Activated CD4-positive, alpha-beta T cell treated with anti-CD3 and anti-CD28 coated beads for 4 hours (primary cell): ENCODE data around the gene CTAG2.
"Not testable (repeated sequence)": the region's sequence is repeated elsewhere in the genome, so short reads cannot be mapped to it uniquely, and the experiment has no call there.

Experiments
- DNase-seq, 2 donors: peaks; one replicate each; pipeline ENCODE4 v3.0.0-alpha.2; 2020

CTAG2 gene

DNA sequence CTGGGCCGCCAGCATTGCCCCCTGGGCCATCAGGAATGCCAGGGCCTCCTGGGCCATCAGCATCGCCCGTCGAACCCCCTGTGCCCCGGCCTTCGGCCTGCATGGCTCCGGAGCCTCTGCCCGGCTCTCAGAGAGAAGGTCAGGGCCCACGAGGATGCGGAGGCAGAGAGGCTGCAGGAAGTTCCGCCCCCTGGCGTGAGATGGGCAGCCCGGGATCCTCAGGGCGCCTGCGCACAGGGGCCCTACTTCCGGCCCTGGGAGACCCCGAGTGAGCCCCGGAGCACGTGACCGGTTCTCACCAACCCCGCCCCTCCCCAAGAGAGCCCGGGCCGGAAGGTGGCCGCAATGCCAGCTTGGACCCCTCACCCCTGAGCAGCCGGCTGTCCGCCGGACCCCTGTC, at the start of gene CTAG2:
Gene CTAG2, minus strand, starts transcription at position 167 of the 400 bp plus-strand sequence. Its CDS starts 64 bp downstream, at position 103.
- not testable (repeated sequence) for DNase-seq

DNA sequence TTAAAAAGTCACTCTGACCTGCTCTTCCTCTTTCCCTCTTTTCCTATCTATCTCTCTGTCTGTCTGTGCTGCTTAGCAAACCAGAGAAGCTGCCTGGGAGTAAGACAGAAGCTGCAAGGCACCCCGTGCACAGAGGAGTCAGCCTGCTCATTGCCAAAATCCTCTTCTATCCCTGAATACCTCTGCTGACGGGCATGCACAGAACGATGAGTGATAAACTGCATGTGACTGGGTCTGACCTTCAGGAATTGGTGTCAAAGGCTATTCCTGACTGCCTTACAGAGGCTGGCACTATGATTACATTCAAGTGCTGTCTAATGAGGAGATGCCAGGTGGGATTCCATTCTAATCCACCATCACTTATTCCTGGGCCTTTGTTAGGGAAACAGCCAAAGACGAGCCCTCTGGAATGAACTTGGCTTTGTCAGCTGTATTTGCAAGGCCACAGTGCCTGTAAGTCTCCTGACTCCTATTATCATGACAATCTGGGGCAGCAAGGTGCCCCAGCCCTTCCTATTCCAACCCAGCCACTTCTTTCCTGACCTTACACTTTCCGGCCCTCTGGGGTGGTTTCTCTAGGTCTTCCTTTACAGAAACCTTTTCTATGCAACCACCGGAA, 45.4 kb upstream of the CTAG2 start:
- DNase-seq = no peak

DNA sequence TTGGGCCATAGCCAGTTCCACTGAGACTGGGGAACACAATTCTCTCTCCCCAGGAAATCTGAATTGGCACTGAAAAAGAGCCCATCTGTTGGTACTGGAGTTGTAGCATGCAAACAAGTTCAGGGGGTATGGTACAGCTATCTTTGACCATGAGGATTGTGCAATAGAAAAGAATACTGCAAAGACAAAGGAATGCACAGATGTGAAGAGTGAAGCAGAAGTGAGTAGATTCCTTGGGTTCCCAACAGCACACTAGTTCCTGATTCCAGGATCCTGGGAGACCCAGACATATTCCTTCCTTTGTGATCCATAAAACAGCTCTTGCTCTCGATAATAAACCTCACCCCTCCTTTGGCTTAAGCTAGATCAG, 43.3 kb upstream of the CTAG2 start:
- no peak for DNase-seq

DNA sequence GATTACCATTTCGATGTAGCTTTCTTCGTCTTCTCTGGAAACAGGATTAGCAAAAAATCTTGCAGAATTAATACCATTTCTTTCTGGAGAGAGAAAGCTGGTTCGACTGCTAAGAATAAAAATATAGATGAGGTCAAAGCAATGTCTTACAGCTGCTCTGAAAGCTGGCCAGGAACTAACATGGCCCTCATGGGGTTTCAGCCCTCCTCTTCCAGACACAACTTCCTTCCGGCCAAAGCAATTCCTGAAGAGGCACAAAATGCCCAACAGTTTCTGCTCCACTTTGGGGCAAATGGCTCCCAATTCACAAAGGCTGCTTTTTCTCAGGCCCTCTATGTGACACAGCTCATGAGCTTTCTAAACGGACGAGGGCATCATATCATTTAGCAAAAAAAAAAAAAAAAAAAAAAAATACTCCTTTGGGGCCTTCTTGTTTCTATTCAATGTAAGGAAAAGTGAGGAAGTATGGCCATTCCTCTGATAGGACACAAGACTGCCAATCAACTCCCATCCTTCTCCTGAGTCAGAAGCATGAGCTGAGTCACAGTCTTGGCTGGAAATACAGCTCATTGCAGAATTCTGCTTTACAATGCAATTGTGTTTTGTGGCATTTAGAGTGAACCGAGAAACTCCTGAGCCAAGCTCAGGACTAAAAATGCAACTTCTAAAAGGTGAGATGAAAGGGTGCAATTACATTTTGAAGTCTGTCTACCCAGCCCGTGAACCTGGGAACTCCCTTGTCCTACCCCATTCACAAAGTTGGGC, 42.7 kb upstream of the CTAG2 start:
- DNase-seq = no peak

DNA sequence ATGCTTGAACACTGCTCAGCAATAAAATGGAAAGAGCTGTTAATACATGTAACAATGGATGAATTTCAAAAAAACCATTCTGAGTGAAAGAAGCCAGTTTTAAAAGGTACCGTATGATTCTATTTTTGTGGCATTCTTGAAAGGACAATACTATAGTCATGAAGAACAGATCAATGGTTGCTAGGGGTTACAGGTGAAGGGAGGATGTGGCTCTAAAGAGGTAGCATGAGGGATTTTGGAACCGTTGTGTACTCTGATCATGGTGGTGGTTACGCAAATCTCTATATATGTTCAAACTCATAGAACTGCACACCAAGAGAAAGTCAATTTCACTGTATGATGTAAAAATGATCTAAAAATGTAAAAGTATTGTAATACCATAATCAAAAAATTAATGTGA, 40.0 kb upstream of the CTAG2 start:
- no peak for DNase-seq

DNA sequence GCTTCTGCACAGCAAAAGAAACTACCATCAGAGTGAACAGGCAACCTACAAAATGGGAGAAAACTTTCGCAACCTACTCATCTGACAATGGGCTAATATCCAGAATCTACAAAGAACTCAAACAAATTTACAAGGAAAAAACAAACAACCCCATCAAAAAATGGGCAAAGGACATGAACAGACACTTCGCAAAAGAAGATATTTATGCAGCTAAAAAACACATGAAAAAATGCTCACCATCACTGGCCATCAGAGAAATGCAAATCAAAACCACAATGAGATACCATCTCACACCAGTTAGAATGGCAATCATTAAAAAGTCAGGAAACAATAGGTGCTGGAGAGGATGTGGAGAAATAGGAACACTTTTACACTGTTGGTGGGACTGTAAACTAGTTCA, 37.1 kb upstream of the CTAG2 start:
- DNase-seq = not testable (repeated sequence)

DNA sequence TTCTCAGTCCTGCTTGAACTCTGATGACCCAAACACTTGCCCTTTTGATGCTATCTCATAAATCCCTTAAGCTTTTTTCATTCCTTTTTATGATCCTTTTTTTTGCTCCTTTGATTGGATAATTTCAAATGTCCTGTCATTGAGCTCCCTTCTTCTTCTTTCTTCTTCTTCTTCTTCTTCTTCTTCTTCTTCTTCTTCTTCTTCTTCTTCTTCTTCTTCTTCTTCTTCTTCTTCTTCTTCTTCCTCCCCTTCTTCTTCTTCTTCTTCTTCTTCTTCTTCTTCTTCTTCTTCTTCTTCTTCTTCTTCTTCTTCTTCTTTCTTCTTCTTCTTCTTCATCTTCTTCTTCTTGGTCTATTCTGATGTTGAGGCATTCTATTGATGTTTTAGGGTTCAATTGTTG, 18.7 kb upstream of the CTAG2 start:
- not testable (repeated sequence) for DNase-seq

DNA sequence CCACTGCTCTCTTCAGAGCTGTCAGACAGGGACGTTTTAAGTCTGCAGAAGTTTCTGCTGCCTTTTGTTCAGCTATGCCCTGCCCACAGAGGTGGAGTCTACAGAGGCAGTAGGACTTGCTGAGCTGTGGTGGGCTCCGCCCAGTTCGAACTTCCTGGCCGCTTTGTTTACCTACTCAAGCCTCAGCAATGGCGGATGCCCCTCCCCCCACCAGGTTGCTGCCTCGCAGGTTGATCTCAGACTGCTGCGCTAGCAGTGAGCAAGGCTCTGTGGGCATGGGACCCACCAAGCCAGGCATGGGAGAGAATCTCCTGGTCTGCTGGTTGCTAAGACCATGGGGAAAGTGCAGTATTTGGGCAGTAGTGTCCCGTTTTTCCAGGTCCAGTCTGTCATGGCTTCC, 17.5 kb upstream of the CTAG2 start:
- not testable (repeated sequence) for DNase-seq

DNA sequence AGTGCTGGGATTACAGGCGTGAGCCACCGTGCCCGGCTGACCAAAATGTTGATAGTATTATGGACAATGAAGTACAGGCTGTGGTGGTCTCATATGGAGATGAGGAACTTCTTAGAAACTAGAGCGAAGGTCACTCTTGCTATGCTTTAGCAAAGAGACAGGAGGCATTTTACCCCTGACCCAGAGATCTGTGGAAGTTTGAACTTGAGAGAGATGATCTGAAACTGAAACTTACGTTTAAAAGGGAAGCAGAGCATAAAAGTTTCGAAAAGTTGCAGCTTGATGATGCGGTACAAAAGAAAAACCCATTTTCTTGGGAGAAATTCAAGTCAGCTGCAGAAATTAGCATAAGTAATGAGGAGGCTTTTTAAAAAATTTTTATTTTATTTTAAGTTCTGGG, 8.5 kb upstream of the CTAG2 start:
- no peak for DNase-seq

DNA sequence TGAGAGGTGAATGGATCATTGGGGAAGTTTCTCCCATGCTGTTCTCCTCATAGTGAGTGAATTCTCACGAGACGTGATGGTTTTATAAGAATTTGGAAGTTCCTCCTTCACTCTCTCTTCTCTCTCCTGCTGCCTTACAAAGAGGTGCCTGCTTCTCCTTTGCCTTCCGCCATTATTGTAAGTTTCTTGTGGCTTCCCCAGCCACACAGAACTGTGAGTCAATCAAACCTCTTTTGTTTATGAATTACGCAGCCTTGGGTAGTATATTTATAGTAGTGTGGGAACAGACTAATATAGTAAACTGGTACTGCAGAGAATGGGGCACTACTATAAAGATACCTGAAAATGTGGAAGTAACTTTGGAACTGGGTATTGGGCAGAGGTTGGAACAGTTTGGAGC, 7.8 kb upstream of the CTAG2 start:
- no peak for DNase-seq

DNA sequence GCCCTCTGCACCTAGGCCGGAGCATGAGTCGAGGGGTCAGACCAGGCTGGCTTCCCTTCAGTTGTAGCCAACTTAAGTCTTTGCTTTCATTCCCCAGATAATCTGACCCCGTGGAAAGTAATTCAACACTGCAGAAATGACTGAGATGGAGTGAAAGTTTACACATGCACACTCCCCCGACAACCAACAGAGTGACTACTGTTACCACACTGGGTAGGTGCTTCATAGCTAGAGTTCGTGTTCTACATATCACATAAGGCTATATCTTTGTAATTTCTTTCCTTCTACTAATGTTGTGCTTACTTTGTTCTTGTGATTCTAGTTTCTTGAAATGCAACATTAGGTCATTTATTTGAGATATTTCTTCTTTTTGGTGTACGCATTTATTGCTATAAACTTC, 7.2 kb upstream of the CTAG2 start:
- no peak for DNase-seq

DNA sequence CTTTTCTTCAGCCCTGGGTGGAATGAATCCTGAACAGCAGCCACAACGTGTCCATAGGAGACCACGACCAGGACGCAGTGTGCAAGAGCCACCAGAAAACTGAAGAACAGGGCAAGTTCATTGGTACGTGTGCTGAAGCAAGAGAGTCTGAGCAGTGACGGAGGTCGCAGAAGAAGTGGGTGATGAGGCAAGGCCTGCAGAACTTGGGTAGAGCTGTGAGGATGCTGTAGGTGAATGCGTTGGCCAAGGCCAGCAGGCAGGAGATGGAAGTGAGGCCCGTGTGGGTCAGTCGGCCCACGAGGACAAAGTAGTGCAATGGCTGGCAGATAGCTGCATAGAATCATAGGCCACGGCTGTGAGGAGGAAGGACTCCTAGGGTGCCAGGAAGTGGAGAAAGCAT, 5.6 kb upstream of the CTAG2 start:
- no peak for DNase-seq

DNA sequence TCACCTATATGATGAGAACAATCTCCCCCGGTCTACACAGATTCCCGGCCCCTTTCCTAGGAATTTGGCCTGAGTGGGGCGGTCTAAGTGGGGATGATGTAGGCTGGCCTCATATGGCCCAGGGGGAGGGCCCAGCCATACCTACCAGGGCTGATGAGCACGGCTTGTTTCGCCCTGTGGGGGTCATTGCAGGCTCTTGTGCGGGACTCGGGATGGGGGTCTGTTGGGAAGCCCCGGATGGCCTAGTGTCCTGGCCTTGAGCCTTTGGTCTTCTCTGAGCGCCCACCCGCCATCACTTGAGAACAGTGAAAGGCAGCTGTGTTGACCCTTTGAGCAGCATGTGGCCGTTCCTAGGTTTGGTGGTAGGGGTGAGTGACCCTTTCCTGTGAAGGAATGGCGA, 4.8 kb upstream of the CTAG2 start:
- DNase-seq = no peak

DNA sequence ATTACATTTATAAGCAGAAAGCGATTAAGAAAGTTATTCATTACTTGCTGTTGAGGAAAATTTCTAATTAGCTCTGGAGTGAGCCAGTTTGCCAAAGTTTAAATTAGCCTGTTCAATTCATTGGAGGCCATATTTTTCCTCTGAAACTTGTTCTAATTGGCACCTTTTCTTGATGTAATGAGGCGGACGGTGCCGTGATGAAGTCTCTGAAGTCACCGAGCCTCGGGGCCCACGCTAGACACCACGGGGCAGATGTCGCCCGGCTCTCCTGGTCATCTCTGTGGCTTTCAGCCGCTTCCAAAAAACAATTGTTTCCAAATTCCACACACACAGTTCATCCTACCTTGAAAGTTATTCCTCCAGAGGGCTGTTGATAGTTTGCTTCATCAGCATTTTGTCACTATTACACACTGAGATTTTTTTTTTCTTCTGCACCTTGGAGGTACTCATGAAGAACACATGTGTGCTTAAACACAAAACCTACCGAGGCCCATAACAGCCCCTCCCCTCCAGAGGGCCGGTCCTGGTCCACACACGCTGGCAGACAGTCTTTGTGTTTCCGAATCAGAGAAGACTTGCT, 3.9 kb upstream of the CTAG2 start:
- no peak for DNase-seq

DNA sequence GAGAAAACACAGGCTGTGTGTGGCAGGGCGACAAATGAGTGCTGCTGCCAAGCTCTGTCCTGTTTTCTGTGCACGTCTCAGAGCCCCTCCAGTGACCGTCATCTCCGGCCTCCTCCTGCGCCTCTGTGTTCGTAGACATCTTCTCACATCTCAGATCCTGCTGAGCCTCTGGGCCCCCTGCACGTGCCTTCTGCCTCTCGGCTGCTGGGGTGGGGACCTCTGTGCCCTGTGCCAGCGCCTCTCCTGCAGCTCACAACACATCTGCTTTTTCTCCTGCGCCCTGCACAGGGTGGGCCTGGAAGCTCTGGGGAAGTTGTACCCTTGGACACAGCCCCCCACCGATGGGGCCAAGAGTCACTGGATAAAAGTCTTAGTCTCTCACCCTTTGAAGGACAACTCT, 2.4 kb upstream of the CTAG2 start:
- no peak for DNase-seq

DNA sequence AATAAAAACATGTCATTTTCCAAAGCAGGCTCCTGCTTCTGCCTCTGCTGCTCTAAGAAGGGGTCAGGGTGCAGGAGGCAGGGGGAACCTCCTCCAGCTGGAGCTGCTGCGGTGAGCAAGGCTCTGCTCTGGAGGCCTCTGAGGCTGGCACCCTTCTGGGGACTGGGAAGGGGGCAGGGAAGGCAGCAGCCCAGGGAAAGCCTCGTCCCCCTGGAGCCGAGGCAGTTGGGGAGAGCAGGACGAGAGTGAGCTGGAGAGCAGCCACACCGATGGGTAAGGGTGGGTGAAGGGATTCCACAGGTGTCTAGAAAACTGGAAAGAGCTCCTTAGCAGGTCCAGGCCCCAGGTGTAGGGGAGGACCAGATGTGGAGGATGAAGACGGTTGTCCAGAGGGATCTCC, 2.0 kb upstream of the CTAG2 start:
- no peak for DNase-seq

DNA sequence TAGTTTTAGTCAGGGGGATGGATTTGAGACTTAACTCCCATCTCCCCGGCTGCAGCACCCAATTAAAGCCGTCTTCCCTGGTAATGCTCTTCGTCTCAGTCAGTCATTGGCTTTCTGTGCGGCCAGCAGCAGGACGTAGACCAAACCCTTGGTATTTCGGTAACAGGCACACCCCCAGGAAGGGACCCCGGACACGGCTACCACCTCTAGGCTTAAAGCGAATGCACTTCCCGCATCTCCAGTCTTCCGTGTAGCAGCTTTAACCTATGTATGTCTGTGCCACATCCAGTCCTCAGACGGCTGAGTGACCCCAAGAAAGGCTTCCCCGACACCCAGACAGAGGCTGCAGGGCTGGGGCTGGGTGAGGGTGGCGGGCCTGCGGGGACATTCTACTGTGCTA, 1.5 kb upstream of the CTAG2 start:
- DNase-seq = no peak

DNA sequence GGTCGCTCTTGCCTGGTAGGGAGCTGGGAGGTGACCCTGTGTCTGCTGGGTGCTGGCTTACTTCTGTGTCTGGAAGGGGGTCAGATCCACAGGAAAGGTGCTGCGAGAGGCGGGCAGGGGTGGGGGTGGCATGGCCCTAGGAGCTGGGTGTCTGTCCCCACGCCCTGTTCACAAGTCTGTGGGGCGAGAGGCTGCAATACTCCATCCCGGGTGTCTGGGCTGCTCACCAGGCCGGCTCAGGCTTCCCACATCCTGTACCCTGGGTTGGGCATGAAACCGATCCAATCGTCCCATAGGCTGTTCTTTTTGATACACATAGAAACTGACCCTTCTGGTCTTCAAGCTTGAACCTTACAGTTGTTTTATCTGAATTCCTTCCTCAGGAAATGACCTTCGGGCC, 993 bp upstream of the CTAG2 start:
- no peak for DNase-seq

DNA sequence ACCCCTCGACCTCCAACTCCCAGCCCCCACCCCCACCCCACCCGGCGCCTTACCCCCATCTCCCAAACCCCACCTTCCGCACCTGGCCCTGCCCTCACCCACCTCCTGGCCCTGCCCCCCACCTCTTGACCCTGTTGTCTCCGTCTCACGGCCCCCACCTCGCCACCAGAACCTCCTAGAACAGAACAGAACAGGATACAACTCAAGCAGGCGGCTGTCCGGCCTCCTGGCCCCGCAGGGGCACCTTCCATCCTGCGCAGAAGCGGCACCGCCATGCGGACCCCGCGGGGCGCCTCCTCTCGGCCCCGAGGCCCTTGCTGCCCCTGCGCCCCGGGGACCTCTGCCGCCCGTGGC, 354 bp downstream of the CTAG2 start:
- DNase-seq = no peak

DNA sequence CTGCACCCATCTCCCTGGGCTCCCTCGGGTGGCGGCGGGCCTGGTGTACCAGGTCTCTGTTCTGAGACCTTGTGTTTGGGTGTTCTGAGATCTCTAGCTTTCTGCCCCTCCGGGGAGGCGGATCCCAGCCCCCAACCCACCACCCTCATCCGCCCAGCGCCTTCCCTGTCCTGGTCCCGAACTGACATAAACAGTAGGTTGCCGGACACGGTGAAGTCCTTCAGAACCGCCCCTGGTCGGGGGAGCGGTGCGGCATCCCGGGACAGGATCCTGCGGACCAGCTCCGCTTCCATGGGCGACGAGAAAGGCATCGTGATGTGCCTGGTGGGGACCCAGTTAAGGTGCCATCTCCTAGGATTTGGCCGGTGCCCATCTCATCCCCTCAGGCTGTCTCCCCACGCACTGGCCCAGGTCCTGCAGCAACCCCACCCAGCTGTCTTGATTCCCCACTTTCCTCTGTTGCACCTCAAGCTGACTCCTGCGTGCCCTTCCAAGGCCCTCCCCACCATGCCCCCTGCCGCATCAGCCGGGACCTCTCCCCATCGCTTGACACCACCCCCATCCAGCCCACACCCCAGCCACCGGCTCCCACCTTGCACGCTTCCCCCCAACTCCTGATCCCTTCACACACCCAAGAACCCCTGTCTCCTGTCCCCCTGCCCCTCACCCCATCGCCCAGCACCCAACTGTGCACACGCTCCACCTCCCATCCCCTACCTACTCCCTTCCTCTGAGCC, 900 bp downstream of the CTAG2 start:
- no peak for DNase-seq

DNA sequence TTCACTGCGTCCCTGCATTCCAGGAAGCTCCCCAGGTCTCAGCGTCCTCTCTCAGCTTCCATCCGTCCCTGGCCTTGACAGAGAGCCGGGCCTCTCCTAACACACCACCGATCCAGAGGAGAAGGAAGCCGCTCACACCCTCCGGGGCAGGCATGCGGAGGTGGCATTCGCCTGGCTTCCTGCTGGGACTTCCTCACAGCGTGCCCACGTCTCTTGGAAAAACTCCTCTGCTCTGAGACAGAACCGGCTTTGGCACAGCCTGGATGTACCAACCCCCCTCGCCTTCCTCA, 3.2 kb downstream of the CTAG2 start:
- no peak for DNase-seq

DNA sequence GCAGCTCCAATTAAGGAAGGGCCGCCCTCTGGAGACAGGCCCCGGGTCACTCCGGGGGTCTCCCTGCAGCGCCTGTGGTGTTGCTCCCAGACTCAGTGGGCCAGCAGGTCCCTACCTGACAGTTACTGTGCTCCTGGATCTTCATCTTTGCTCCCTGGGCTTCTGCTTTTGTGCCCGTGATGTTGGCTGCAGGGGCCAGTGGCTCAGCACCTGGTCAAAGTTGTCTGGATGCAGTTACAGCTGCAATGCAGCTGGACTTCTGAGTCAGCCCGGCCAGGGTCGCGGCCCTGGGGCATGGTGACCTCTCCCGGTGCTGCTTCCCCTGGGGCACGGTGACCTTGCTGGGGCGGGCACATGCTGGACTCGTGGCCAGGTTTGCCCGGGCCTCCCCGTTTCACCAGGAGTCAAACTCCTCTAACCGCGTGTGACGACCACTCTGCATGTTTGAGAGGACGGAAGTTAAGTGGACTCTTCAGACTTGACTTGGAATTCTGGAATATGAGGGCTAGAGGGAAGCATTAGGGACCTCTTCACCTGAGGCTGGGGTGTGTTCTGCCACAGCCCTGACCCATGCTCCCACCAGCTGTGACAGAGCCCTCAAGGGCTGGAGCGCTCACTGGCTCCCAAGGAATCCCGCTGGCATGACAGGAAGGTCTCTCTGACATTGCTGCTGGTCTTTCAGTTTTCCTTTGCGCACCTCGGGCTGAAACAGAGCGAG, 3.7 kb downstream of the CTAG2 start:
- no peak for DNase-seq

DNA sequence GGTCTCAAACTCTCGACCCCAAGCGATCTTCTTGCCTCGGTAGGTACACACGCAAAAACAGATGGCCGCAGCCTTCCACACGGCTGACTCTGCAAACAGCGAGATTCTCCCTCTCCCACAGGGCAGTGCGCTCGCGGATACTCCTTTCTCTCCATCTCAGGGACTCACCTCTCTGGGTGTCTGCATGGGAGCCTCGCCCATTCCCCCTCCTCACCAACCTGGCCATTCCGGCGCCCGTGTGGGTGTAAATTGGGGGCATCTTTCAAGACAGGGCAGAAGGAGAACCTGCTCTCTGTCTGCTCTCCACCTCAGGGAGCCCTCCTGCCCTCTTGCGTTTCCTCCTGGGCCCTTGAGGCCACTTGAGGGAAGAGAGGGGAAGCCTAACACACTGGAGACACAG, 4.4 kb downstream of the CTAG2 start:
- no peak for DNase-seq
